ENCODE measurements around the gene SEMA6A. TPM values are rescaled to one million over a fixed set of nuclear protein-coding genes. Genes with fewer than 3 reads are reported as not detected.

Gene SEMA6A
- total and polyA plus RNA-seq, 2 of the 13 experiments (the other 11 are each of a cell fraction or from before 2014, with no cell fraction given) = 5.1 to 6.5 TPM

DNA sequence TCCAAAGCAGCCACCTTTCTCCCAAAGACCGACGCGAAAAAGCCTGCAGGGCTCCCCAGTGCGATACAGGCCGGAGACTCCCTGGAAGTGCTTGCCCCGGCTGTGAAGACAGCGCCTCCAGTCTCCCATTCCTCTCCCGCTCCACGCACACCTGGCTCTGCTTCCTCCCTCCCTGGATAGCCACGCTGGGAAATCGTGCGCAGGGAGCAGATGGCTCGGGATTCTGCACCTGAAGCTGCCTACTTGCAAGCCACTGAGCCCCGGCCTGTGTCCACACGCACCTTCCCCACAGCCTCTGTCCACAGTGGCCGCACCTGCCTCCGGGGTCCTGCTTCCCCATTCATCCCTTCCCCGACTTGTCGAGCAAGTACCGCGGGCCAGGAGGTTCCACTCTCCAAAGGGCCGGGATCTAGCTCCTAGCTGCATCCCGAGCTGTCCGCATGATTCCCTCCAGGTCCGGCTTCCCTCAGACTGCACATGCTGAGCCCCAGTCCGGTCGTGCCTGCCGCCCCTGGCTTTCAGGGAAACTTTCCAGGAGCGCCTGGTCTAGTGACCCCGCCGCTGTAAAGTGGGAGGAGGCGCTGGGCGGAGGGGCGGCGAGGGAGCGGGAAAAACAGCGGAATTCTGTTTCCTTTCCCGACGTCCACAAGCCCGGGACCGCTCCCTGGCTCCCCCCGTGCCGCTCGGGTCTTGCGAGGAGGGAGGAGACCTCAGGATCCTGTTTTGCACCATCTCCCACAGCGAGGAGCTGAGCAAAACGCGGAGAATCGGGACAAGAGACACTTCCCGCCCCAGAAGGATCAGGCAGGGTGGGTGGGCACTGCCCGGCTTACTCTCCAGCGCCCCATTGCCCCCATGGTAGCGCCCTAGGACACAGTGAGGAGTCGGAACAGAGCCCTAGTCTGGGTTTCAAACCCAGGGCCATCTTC lies 2.0 kb downstream of the SEMA6A start (continued):
- TF ChIP-seq, protein P1, sequence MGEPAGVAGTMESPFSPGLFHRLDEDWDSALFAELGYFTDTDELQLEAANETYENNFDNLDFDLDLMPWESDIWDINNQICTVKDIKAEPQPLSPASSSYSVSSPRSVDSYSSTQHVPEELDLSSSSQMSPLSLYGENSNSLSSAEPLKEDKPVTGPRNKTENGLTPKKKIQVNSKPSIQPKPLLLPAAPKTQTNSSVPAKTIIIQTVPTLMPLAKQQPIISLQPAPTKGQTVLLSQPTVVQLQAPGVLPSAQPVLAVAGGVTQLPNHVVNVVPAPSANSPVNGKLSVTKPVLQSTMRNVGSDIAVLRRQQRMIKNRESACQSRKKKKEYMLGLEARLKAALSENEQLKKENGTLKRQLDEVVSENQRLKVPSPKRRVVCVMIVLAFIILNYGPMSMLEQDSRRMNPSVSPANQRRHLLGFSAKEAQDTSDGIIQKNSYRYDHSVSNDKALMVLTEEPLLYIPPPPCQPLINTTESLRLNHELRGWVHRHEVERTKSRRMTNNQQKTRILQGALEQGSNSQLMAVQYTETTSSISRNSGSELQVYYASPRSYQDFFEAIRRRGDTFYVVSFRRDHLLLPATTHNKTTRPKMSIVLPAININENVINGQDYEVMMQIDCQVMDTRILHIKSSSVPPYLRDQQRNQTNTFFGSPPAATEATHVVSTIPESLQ (CRISPR knock-in tag; conservative IDR thresholded peaks at IDR 0.05) = no peak
- TF ChIP-seq ZNF589 (CRISPR knock-in tag; conservative IDR thresholded peaks at IDR 0.05) = no peak
- TF ChIP-seq, protein P2, sequence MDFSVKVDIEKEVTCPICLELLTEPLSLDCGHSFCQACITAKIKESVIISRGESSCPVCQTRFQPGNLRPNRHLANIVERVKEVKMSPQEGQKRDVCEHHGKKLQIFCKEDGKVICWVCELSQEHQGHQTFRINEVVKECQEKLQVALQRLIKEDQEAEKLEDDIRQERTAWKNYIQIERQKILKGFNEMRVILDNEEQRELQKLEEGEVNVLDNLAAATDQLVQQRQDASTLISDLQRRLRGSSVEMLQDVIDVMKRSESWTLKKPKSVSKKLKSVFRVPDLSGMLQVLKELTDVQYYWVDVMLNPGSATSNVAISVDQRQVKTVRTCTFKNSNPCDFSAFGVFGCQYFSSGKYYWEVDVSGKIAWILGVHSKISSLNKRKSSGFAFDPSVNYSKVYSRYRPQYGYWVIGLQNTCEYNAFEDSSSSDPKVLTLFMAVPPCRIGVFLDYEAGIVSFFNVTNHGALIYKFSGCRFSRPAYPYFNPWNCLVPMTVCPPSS (IDR thresholded peaks at IDR 0.05) = no peak
- TF ChIP-seq, protein P3, sequence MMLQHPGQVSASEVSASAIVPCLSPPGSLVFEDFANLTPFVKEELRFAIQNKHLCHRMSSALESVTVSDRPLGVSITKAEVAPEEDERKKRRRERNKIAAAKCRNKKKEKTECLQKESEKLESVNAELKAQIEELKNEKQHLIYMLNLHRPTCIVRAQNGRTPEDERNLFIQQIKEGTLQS (CRISPR knock-in tag; IDR thresholded peaks at IDR 0.05) = 0 out of 2 replicates have a peak, but pooled peaks have one; percentile 9
- TF ChIP-seq ZNF3 (CRISPR knock-in tag; IDR thresholded peaks at IDR 0.05) = no peak
- TF ChIP-seq KLF13 (CRISPR knock-in tag; IDR thresholded peaks at IDR 0.05) = no peak
- TF ChIP-seq, protein P4, sequence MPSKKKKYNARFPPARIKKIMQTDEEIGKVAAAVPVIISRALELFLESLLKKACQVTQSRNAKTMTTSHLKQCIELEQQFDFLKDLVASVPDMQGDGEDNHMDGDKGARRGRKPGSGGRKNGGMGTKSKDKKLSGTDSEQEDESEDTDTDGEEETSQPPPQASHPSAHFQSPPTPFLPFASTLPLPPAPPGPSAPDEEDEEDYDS (CRISPR knock-in tag; IDR thresholded peaks at IDR 0.05) = no peak
- no peak for TF ChIP-seq SIX4 (CRISPR knock-in tag; IDR thresholded peaks at IDR 0.05)
- no peak for TF ChIP-seq ZNF569 (CRISPR knock-in tag; IDR thresholded peaks at IDR 0.05; ENCODE audit: borderline replicate concordance)
- TF ChIP-seq ZNF570 (CRISPR knock-in tag; IDR thresholded peaks at IDR 0.05; ENCODE audit: borderline replicate concordance) = no peak
- no peak for TF ChIP-seq WIZ (CRISPR knock-in tag; IDR thresholded peaks at IDR 0.05)
- TF ChIP-seq SPEN (CRISPR knock-in tag; IDR thresholded peaks at IDR 0.05; ENCODE audit: low read depth) = no peak
- TF ChIP-seq ZNF331 (CRISPR knock-in tag; IDR thresholded peaks at IDR 0.05) = no peak
- TF ChIP-seq ZIK1 (CRISPR knock-in tag; IDR thresholded peaks at IDR 0.05; ENCODE audit: borderline replicate concordance, low read depth) = no peak
- TF ChIP-seq KLF12 (CRISPR knock-in tag; IDR thresholded peaks at IDR 0.05; ENCODE audit: borderline replicate concordance) = peak; percentile 68; the same call in 1 of the 2 replicates
- TF ChIP-seq, protein P5, sequence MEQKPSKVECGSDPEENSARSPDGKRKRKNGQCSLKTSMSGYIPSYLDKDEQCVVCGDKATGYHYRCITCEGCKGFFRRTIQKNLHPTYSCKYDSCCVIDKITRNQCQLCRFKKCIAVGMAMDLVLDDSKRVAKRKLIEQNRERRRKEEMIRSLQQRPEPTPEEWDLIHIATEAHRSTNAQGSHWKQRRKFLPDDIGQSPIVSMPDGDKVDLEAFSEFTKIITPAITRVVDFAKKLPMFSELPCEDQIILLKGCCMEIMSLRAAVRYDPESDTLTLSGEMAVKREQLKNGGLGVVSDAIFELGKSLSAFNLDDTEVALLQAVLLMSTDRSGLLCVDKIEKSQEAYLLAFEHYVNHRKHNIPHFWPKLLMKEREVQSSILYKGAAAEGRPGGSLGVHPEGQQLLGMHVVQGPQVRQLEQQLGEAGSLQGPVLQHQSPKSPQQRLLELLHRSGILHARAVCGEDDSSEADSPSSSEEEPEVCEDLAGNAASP (CRISPR knock-in tag; IDR thresholded peaks at IDR 0.05; ENCODE audit: borderline replicate concordance) = no peak
- peak; percentile 25; the same call in 1 of the 2 replicates for TF ChIP-seq ZNF768 (CRISPR knock-in tag; IDR thresholded peaks at IDR 0.05)
- no peak for TF ChIP-seq POLR2G (IDR thresholded peaks at IDR 0.05; ENCODE audit: low read depth, low read length)
- no peak for TF ChIP-seq ZBTB7B (CRISPR knock-in tag; IDR thresholded peaks at IDR 0.05)

Data from HepG2 (cell line).